GM18951 (cell line): Measurements from ENCODE around the gene RHEB.

Source experiments
- POLR2A ChIP-seq: IDR thresholded peaks from 4 replicates; pipeline ENCODE4 v1.6.1; 2011; ENCODE audit warnings: mild to moderate bottlenecking; ENCODE audit not compliant: insufficient read length, insufficient read depth; ENCODE audit errors: extremely low read depth
- in situ Hi-C: fragments of 300-500 bp; cut with MboI; formaldehyde crosslinking; loops from one replicate; pipeline ENCODE4 v1.12.0; 2022; ENCODE audit warnings: low sequenced_read_pairs, mixed read lengths, inconsistent platforms; ENCODE audit not compliant: unreplicated experiment

The RHEB gene

GRCh38 chr7:151487228-151487627 lies 32.5 kb downstream of the RHEB start:
- in situ Hi-C loops = no loop called here
- TF ChIP-seq POLR2A = no peak

GRCh38 chr7:151486074-151486473 lies 33.6 kb downstream of the RHEB start:
- in situ Hi-C loops = no loop called here
- no peak for TF ChIP-seq POLR2A

GRCh38 chr7:151484971-151485707 lies 34.6 kb downstream of the RHEB start:
- no peak for TF ChIP-seq POLR2A
- in situ Hi-C loops = no loop called here

- in situ Hi-C loops = no loop called here
- no peak for TF ChIP-seq POLR2A
Observed at GRCh38 chr7:151483711-151483983, 36.0 kb downstream of the RHEB start.

GRCh38 chr7:151482883-151483710 lies 36.6 kb downstream of the RHEB start:
- no peak for TF ChIP-seq POLR2A
- in situ Hi-C loops = no loop called here

- TF ChIP-seq POLR2A = no peak
- in situ Hi-C loops = no loop called here
Observed at GRCh38 chr7:151481650-151482505, 37.8 kb downstream of the RHEB start.

- no peak for TF ChIP-seq POLR2A
- in situ Hi-C loops = no loop called here
Observed at GRCh38 chr7:151477867-151478266, 41.8 kb downstream of the RHEB start.

GRCh38 chr7:151472644-151473380 lies 46.9 kb downstream of the RHEB start:
- TF ChIP-seq POLR2A = no peak
- in situ Hi-C loops = no loop called here

GRCh38 chr7:151470711-151471110 lies 49.0 kb downstream of the RHEB start:
- in situ Hi-C loops = no loop called here
- TF ChIP-seq POLR2A = no peak

GRCh38 chr7:151469281-151469680 lies 50.4 kb downstream of the RHEB start:
- TF ChIP-seq POLR2A = no peak
- in situ Hi-C loops = no loop called here

- TF ChIP-seq POLR2A = no peak
- in situ Hi-C loops = no loop called here
Observed at GRCh38 chr7:151468217-151469018, 51.3 kb downstream of the RHEB start.

- TF ChIP-seq POLR2A = no peak
Observed at GRCh38 chr7:151465169-151465568, 54.5 kb downstream of the RHEB start.

More at GRCh38 chr7:151465169-151465568, 54.5 kb downstream of the RHEB start:
- in situ Hi-C loops = no loop called here
